ENCODE results near the gene TENM3.

Gene TENM3

GRCh38 chr4:182225257-182225852 lies 17.8 kb upstream of the TENM3 start:
- no peaks in the 10 kb centered on the region for H3K9me3 ChIP-seq (ENCODE audit: insufficient read depth, low read length)
- no peaks in the 10 kb centered on the region for H3K36me3 ChIP-seq (replicated peaks; ENCODE audit: low read depth, low read length)
- no peaks in the 10 kb centered on the region for H3K79me2 ChIP-seq (ENCODE audit: low read length)
- H3K4me3 ChIP-seq (ENCODE audit: low read length): no peak overlapping the region
- no peaks in the 10 kb centered on the region for H3K4me1 ChIP-seq (ENCODE audit: low read length)
- TF ChIP-seq CTCF (IDR thresholded peaks at IDR 0.05; ENCODE audit: low read depth, low read length) (no peak), EZH2phosphoT487 (IDR thresholded peaks at IDR 0.05; ENCODE audit: low read depth) (no peak)
- H3K9ac ChIP-seq (ENCODE audit: low read length): no peak overlapping the region
- H3K27ac ChIP-seq (ENCODE audit: low read length): no peak overlapping the region
- H2AFZ ChIP-seq (ENCODE audit: low read depth, low read length): no peak overlapping the region
- no peak overlapping the region for H3K4me2 ChIP-seq (ENCODE audit: low read length)
- H3K27me3 ChIP-seq (ENCODE audit: low read depth, low read length): no peaks in the 10 kb centered on the region
- no peaks in the 10 kb centered on the region for H4K20me1 ChIP-seq (ENCODE audit: insufficient read depth, low read length)

GRCh38 chr4:182227611-182228010 lies 15.6 kb upstream of the TENM3 start:
- no peak for TF ChIP-seq EZH2phosphoT487 (IDR thresholded peaks at IDR 0.05; ENCODE audit: low read depth)
- no peak for TF ChIP-seq CTCF (IDR thresholded peaks at IDR 0.05; ENCODE audit: low read depth, low read length)
- no peaks in the 10 kb centered on the region for H3K27me3 ChIP-seq (ENCODE audit: low read depth, low read length)
- no peak overlapping the region for H3K4me3 ChIP-seq (ENCODE audit: low read length)
- H3K79me2 ChIP-seq (ENCODE audit: low read length): no peaks in the 10 kb centered on the region
- no peaks in the 10 kb centered on the region for H3K4me1 ChIP-seq (ENCODE audit: low read length)
- H2AFZ ChIP-seq (ENCODE audit: low read depth, low read length): no peak overlapping the region
- H3K36me3 ChIP-seq (replicated peaks; ENCODE audit: low read depth, low read length): no peaks in the 10 kb centered on the region
- H3K9ac ChIP-seq (ENCODE audit: low read length): no peak overlapping the region
- H4K20me1 ChIP-seq (ENCODE audit: insufficient read depth, low read length): no peaks in the 10 kb centered on the region
- H3K9me3 ChIP-seq (ENCODE audit: insufficient read depth, low read length): no peaks in the 10 kb centered on the region
- no peak overlapping the region for H3K4me2 ChIP-seq (ENCODE audit: low read length)
- no peak overlapping the region for H3K27ac ChIP-seq (ENCODE audit: low read length)

GRCh38 chr4:182228991-182229577 lies 14.1 kb upstream of the TENM3 start:
- H4K20me1 ChIP-seq (ENCODE audit: insufficient read depth, low read length): no peaks in the 10 kb centered on the region
- no peaks in the 10 kb centered on the region for H3K79me2 ChIP-seq (ENCODE audit: low read length)
- H3K4me3 ChIP-seq (ENCODE audit: low read length): no peak overlapping the region
- no peaks in the 10 kb centered on the region for H3K36me3 ChIP-seq (replicated peaks; ENCODE audit: low read depth, low read length)
- no peaks in the 10 kb centered on the region for H3K9me3 ChIP-seq (ENCODE audit: insufficient read depth, low read length)
- H3K27me3 ChIP-seq (ENCODE audit: low read depth, low read length): no peaks in the 10 kb centered on the region
- H3K4me2 ChIP-seq (ENCODE audit: low read length): no peak overlapping the region
- no peaks in the 10 kb centered on the region for H3K4me1 ChIP-seq (ENCODE audit: low read length)
- H3K9ac ChIP-seq (ENCODE audit: low read length): no peak overlapping the region
- no peak overlapping the region for H2AFZ ChIP-seq (ENCODE audit: low read depth, low read length)
- no peak overlapping the region for H3K27ac ChIP-seq (ENCODE audit: low read length)
- TF ChIP-seq EZH2phosphoT487 (IDR thresholded peaks at IDR 0.05; ENCODE audit: low read depth) (no peak), CTCF (IDR thresholded peaks at IDR 0.05; ENCODE audit: low read depth, low read length) (no peak)

- Histone ChIP-seq H3K36me3 (replicated peaks; ENCODE audit: low read depth, low read length) (no peaks in the 10 kb centered on the region), H4K20me1 (ENCODE audit: insufficient read depth, low read length) (no peaks in the 10 kb centered on the region), H2AFZ (ENCODE audit: low read depth, low read length) (no peak overlapping the region), H3K4me1 (ENCODE audit: low read length) (no peaks in the 10 kb centered on the region), H3K4me3 (ENCODE audit: low read length) (no peak overlapping the region), H3K9ac (ENCODE audit: low read length) (no peak overlapping the region), H3K9me3 (ENCODE audit: insufficient read depth, low read length) (no peaks in the 10 kb centered on the region), H3K79me2 (ENCODE audit: low read length) (no peaks in the 10 kb centered on the region), H3K27me3 (ENCODE audit: low read depth, low read length) (no peaks in the 10 kb centered on the region), H3K4me2 (ENCODE audit: low read length) (no peak overlapping the region), H3K27ac (ENCODE audit: low read length) (no peak overlapping the region)
- no peak for TF ChIP-seq EZH2phosphoT487 (IDR thresholded peaks at IDR 0.05; ENCODE audit: low read depth)
- TF ChIP-seq CTCF (IDR thresholded peaks at IDR 0.05; ENCODE audit: low read depth, low read length): no peak
Measured at GRCh38 chr4:182230256-182230655, 12.9 kb upstream of the TENM3 start.
